SK-N-SH (cell line): Measurements from ENCODE around the gene TSPAN13. TPM values are rescaled to one million over a fixed set of nuclear protein-coding genes. Genes with fewer than 3 reads are reported as not detected.

Source experiments
- CTCF ChIA-PET: fragments of 300-600, 350-600 bp; formaldehyde crosslinking; extraction: SDS; loops from one replicate; lab custom pipeline; 2021; lab: Yijun Ruan, JAX
- POLR2A ChIA-PET: fragments of 350-600 bp; sonication (Branson Sonifier 250); formaldehyde crosslinking; extraction: SDS; loops from one replicate; lab custom pipeline; 2020; ENCODE audit warnings: antibody characterized with exemption, inconsistent platforms; lab: Yijun Ruan, JAX
- DNase-seq: peaks from one replicate; pipeline ENCODE4 v3.0.0; 2012
- H2AFZ ChIP-seq: fragments of 200-600 bp; sonication (generic); 2 replicates; pipeline ENCODE4 v1.8.1; 2016; ENCODE audit warnings: antibody characterized with exemption, mild to moderate bottlenecking, low read depth
- H3F3A ChIP-seq: fragments of 200-600 bp; sonication (generic); replicated peaks from 2 replicates; pipeline ENCODE3; 2016; ENCODE audit warnings: antibody characterized with exemption, mild to moderate bottlenecking; ENCODE audit not compliant: insufficient read depth
- H3K27ac ChIP-seq, 2 experiments: fragments of 200-500 bp in 1 of 2; fragments of 200-600 bp in 1 of 2; sonication (Bioruptor generic) in 1 of 2; sonication (generic), shearing (Covaris generic) in 1 of 2; 2 replicates each; pipeline versions ENCODE4 v1.5.1 to v1.6.1; 2014 to 2016; ENCODE audit warnings: low read depth in 2 of 2, inconsistent platforms in 1 of 2, low read length in 1 of 2, mild to moderate bottlenecking in 1 of 2, mixed read lengths in 1 of 2
- H3K27me3 ChIP-seq: fragments of 200-600 bp; sonication (generic), shearing (Covaris generic); 2 replicates; pipeline ENCODE4 v1.6.1; 2016; ENCODE audit warnings: mixed run types; ENCODE audit not compliant: insufficient read depth
- H3K36me3 ChIP-seq, 2 experiments: fragments of 200-500 bp in 1 of 2; fragments of 200-600 bp in 1 of 2; sonication (Bioruptor generic) in 1 of 2; sonication (generic) in 1 of 2; replicated peaks in 1 of 2; 2 replicates each; pipeline versions ENCODE3 to v1.5.1; 2014 to 2016; ENCODE audit warnings: low read length in 1 of 2, mild to moderate bottlenecking in 1 of 2; ENCODE audit not compliant: insufficient read depth in 2 of 2, control insufficient read depth in 1 of 2
- H3K4me1 ChIP-seq, 2 experiments: fragments of 200-500 bp in 1 of 2; fragments of 200-600 bp in 1 of 2; sonication (Bioruptor generic) in 1 of 2; sonication (generic), shearing (Covaris generic) in 1 of 2; 2 replicates each; pipeline versions ENCODE4 v1.5.1 to v1.6.1; 2014 to 2016; ENCODE audit warnings: low read depth in 1 of 2, low read length in 1 of 2, mixed run types in 1 of 2; ENCODE audit not compliant: insufficient read depth in 2 of 2, control insufficient read depth in 1 of 2
- H3K4me2 ChIP-seq: fragments of 200-600 bp; sonication (generic), shearing (Covaris generic); 2 replicates; pipeline ENCODE4 v1.6.1; 2017; ENCODE audit warnings: mixed run types
- H3K4me3 ChIP-seq, 2 experiments: fragments of 200-500 bp in 1 of 2; fragments of 200-600 bp in 1 of 2; sonication (Bioruptor generic) in 1 of 2; sonication (generic), shearing (Covaris generic) in 1 of 2; 2 replicates each; pipeline versions ENCODE4 v1.5.1 to v1.8.1; 2014 to 2016; ENCODE audit warnings: low read depth in 2 of 2, inconsistent platforms in 1 of 2, low read length in 1 of 2, mild to moderate bottlenecking in 1 of 2, mixed read lengths in 1 of 2, moderate library complexity in 1 of 2
- H3K79me2 ChIP-seq: fragments of 200-600 bp; sonication (generic); 2 replicates; pipeline ENCODE4 v1.8.1; 2017; ENCODE audit warnings: mild to moderate bottlenecking; ENCODE audit not compliant: insufficient read depth
- H3K9ac ChIP-seq: fragments of 200-600 bp; sonication (generic); 2 replicates; pipeline ENCODE4 v1.6.1; 2017; ENCODE audit warnings: mixed run types
- H3K9me2 ChIP-seq: fragments of 200-600 bp; sonication (generic); 2 replicates; pipeline ENCODE4 v1.6.1; 2017; ENCODE audit warnings: mixed run types
- H3K9me3 ChIP-seq: fragments of 200-600 bp; sonication (generic); 2 replicates; pipeline ENCODE4 v1.6.1; 2017; ENCODE audit warnings: mixed run types, mild to moderate bottlenecking, moderate library complexity
- H4K20me1 ChIP-seq: fragments of 200-600 bp; sonication (generic); 2 replicates; pipeline ENCODE4 v1.6.1; 2017; ENCODE audit warnings: mild to moderate bottlenecking, mixed run types; ENCODE audit not compliant: insufficient read depth
- ELF1 ChIP-seq: IDR thresholded peaks from 2 replicates; pipeline ENCODE4 v1.4.0; 2012
- FOSL2 ChIP-seq: IDR thresholded peaks from 2 replicates; pipeline ENCODE4 v1.4.0; 2012; ENCODE audit warnings: low read depth, mild to moderate bottlenecking, moderate library complexity, borderline replicate concordance
- GATA2 ChIP-seq: sonication (generic); formaldehyde crosslinking; IDR thresholded peaks from 2 replicates; pipeline ENCODE4 v1.5.0; 2020; ENCODE audit warnings: mild to moderate bottlenecking, missing genetic modification reagents
- MXI1 ChIP-seq: IDR thresholded peaks from 2 replicates; pipeline ENCODE4 v1.6.1; 2012; ENCODE audit warnings: mild to moderate bottlenecking, low read depth, low read length, improper control_type of control experiment
- RFX5 ChIP-seq: IDR thresholded peaks from 2 replicates; pipeline ENCODE4 v1.6.1; 2012; ENCODE audit warnings: mild to moderate bottlenecking, improper control_type of control experiment, low read length
- RXRA ChIP-seq: IDR thresholded peaks from 2 replicates; pipeline ENCODE4 v1.4.0; 2012; ENCODE audit warnings: low read depth, mild to moderate bottlenecking, borderline replicate concordance
- TAF1 ChIP-seq: IDR thresholded peaks from 2 replicates; pipeline ENCODE4 v1.6.1; 2012; ENCODE audit warnings: low read depth, mild to moderate bottlenecking, low read length, moderate library complexity, borderline replicate concordance
- TCF12 ChIP-seq: IDR thresholded peaks from 2 replicates; pipeline ENCODE4 v1.4.0; 2012
- TEAD4 ChIP-seq: IDR thresholded peaks from 2 replicates; pipeline ENCODE4 v1.4.0; 2012; ENCODE audit warnings: mild to moderate bottlenecking, borderline replicate concordance; ENCODE audit not compliant: insufficient read depth
- WGBS: methylation state at CpG from one replicate; pipeline ENCODE4 v1.1.6; 2017; ENCODE audit warnings: low lambda C conversion rate; 5-methylcytosine and 5-hydroxymethylcytosine counted together
- polyA plus RNA-seq, 3 experiments: library from polyadenylated mRNA; depleted of rRNA; stranded (reverse); fragments of >200 nt; gene quantifications; 2 replicates each; pipeline ENCODE4 v1.2.3, GENCODE V29; 2012

Gene TSPAN13
- polyA plus RNA-seq, 1 of the 3 experiments (the other 2 are of a cell fraction) = 0.26 TPM

DNA sequence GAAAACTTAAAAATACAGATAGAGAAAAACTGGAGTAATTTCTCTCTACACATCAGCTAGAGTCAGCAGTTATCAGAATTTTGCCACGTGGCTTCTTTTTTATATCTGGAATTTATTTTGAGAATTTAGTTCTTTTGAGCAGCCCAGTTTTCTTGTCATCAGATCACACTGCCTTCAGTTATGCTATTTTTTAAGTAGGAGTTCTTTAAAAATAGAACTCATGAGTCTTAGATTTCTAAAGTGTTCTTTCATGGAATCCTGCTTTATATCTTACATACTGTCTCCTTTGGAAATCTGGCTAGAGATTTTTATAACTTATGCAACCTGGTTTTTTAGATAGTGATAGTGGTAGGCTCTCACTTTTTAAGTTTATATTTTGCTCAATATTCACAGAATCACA lies 27.0 kb downstream of the TSPAN13 start:
- H3K4me3 ChIP-seq = no peak overlapping the region
- H2AFZ ChIP-seq = no peak overlapping the region
- H3K27me3 ChIP-seq = no peaks in the 10 kb centered on the region
- no peaks in the 10 kb centered on the region for H3K9me3 ChIP-seq
- POLR2A ChIA-PET = no interaction called here
- no peaks in the 10 kb centered on the region for H3F3A ChIP-seq
- no peak for DNase-seq
- H4K20me1 ChIP-seq = no peaks in the 10 kb centered on the region
- H3K79me2 ChIP-seq = no peaks in the 10 kb centered on the region
- H3K27ac ChIP-seq = no peak overlapping the region
- TF ChIP-seq FOSL2 = no peak
- no peak for TF ChIP-seq ELF1
- TF ChIP-seq MXI1 = no peak
- TF ChIP-seq RXRA = no peak
- TF ChIP-seq TCF12 = no peak
- no peak for TF ChIP-seq TAF1
- H3K4me2 ChIP-seq = no peak overlapping the region
- H3K36me3 ChIP-seq = no peaks in the 10 kb centered on the region
- no peaks in the 10 kb centered on the region for H3K9me2 ChIP-seq
- 50% methylated on average over 1 of the region's 1 CpG for WGBS
- CTCF ChIA-PET = interaction anchor here (0.9 to 2.1 kb wide), 6 partner anchors 10 to 126 kb away, joined by 3 to 14 read pairs (median 3); no protein-coding TSS in a partner anchor
- no peak overlapping the region for H3K9ac ChIP-seq
- H3K4me1 ChIP-seq = no peaks in the 10 kb centered on the region; a peak in 1 of 4 replicates

- Histone ChIP-seq H4K20me1 (no peaks in the 10 kb centered on the region), H3K79me2 (no peaks in the 10 kb centered on the region), H3K4me2 (no peak overlapping the region), H3K9ac (no peak overlapping the region), H3K9me3 (no peaks in the 10 kb centered on the region), H3K4me1 (peaks cover 0 to 4% of the 10 kb centered on the region in 2 experiments; a peak in 2 of 4 replicates), H3F3A (no peaks in the 10 kb centered on the region), H3K36me3 (no peaks in the 10 kb centered on the region), H3K27ac (no peak overlapping the region), H2AFZ (no peak overlapping the region), H3K27me3 (no peaks in the 10 kb centered on the region), H3K9me2 (no peaks in the 10 kb centered on the region), H3K4me3 (no peak overlapping the region)
- no peak for TF ChIP-seq RFX5
- CTCF ChIA-PET = no interaction called here
- no peak for DNase-seq
- 39% methylated on average over 1 of the region's 1 CpG for WGBS
- POLR2A ChIA-PET = no interaction called here
Measured at GRCh38 chr7:16785321-16785720, 31.8 kb downstream of the TSPAN13 start.

GRCh38 chr7:16785846-16786245 lies 32.3 kb downstream of the TSPAN13 start:
- Histone ChIP-seq H3F3A (no peaks in the 10 kb centered on the region), H3K9ac (no peak overlapping the region), H3K36me3 (no peaks in the 10 kb centered on the region), H4K20me1 (no peaks in the 10 kb centered on the region), H2AFZ (no peak overlapping the region), H3K27ac (no peak overlapping the region), H3K4me1 (peaks cover 0 to 4% of the 10 kb centered on the region in 2 experiments; a peak in 2 of 4 replicates), H3K79me2 (no peaks in the 10 kb centered on the region), H3K4me2 (no peak overlapping the region), H3K27me3 (no peaks in the 10 kb centered on the region), H3K4me3 (no peak overlapping the region), H3K9me3 (no peaks in the 10 kb centered on the region), H3K9me2 (no peaks in the 10 kb centered on the region)
- WGBS = 50% methylated on average over 2 of the region's 2 CpGs
- ChIA-PET POLR2A (no interaction called here), CTCF (interaction anchor here (0.8 to 1.8 kb wide), 4 partner anchors 14 to 18 kb away, joined by 3 to 6 read pairs (median 4); no protein-coding TSS in a partner anchor)
- TF ChIP-seq GATA2 (CRISPR knock-in tag) (peak; percentile 75), TEAD4 (no peak), RXRA (no peak)
- DNase-seq = peak; percentile 60
